GM19193 (cell line): Measurements from ENCODE around the gene PRAMEF1.
"Not testable (repeated sequence)": the region's sequence is repeated elsewhere in the genome, so short reads cannot be mapped to it uniquely, and the experiment has no call there.

ENCODE experiments used
- POLR2A ChIP-seq: IDR thresholded peaks from 4 replicates; pipeline ENCODE4 v1.6.1; 2011; ENCODE audit not compliant: insufficient read depth, insufficient read length; ENCODE audit errors: extremely low read depth

PRAMEF1 gene

DNA sequence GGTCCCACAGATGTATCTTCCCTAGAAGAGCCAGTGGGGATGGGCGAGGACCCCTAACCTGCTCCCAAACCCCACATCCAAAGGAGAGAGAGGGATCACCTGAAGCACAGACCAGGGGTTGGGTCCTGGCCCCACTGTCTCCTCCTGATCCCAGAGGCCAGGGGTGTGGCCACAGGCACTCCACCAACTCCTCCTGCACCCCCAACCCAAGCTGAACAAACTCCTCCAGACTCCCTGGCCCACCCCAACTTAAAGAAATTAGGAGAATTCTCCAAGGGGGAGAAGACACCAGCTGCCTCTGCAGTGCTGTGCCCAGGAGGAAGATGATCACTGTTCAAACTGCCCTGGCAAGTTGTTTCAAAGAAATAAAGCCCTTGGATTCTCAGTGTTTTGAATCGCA lies 22.2 kb upstream of the PRAMEF1 start:
- no peak for TF ChIP-seq POLR2A

DNA sequence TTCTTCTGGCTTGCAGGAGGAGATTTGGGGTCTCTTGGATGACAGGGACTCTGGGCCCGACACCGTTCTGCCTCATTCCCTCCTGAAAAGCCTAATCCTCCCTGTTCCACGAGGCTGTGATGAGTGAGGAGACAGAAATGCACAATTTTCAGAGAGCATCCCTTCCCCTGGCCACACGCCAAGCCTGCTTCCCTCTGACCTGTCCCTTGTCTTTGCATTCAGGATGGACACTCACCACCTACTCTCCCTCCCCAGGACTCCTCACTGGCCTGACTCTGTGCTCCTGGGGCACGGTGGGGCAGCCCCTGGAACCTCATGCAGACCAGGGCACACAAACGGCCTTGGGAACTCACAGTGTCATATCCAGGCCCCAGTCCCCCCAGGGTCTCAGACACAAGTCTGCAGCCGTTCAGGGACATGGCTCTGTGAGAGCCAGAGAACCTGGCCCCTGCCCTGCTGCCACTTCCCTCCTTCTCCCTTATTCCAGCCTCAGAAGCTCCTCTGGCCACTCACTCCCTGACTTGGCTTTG lies 21.2 kb upstream of the PRAMEF1 start:
- no peak for TF ChIP-seq POLR2A

GRCh38 chr1:12770620-12771019 lies 20.6 kb upstream of the PRAMEF1 start:
- TF ChIP-seq POLR2A = no peak

- TF ChIP-seq POLR2A = no peak
Measured at GRCh38 chr1:12771186-12771585, 20.0 kb upstream of the PRAMEF1 start.

- TF ChIP-seq POLR2A = no peak
Measured at GRCh38 chr1:12772520-12772919, 18.7 kb upstream of the PRAMEF1 start.

- no peak for TF ChIP-seq POLR2A
Measured at GRCh38 chr1:12773438-12773837, 17.8 kb upstream of the PRAMEF1 start, which contains the start of gene PRAMEF12. TSS of gene PRAMEF12 (plus strand) at chr1:12773738. CDS start at chr1:12774868, 1,130 bp downstream.

- TF ChIP-seq POLR2A = no peak
Measured at GRCh38 chr1:12774801-12775345, 16.3 kb upstream of the PRAMEF1 start.

DNA sequence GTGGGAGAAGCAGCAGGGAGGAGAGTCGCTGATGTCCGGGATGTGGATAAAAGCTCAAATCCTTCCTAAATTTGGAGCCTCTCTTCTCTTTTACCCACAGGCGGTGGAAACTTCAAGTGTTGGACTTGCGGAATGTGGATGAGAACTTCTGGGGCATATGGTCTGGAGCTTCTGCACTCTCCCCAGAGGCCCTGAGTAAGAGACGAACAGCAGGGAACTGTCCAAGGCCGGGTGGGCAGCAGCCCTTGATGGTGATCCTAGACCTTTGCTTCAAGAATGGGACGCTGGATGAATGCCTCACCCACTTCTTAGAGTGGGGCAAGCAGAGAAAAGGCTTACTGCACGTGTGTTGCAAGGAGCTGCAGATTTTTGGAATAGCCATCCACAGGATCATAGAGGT lies 15.8 kb upstream of the PRAMEF1 start:
- TF ChIP-seq POLR2A = no peak

- no peak for TF ChIP-seq POLR2A
Measured at GRCh38 chr1:12776801-12777557, 14.2 kb upstream of the PRAMEF1 start.

DNA sequence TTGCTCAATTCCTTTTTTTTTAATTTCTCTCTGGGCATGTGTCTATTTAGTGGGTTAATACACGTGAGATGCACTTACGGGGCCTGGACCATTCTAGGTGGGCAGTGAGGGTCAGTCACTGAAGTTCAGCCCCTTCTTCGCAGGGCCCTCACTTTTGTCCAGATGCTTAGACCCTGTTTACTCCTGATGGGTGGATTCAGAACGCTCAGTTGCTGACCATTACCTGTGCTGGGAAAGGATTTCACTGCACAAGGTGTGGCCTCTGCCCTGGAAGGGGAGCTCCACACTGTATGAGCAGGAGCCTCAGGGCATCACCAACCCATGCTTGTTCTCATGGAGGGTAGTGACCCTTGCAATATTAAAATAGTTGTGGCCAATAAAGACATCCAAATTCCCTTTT lies 13.1 kb upstream of the PRAMEF1 start:
- no peak for TF ChIP-seq POLR2A

DNA sequence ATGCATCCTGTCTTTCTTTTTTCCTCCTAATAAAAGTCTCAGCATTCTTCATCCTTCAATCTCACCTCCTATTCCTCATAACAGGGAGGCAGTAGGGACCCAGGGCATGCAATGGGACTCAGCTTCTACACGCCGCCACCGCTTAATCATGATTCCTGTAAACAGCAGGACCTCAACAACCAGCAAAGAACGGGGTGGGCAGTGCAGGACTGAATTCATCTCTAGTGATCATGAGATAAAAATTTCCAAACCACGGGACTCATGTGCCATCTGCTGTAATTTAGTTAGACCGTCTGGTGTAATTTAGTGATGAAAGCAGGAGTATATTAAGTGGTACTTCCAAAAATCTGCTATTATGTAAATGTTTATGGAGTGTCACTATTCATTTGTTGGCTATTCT lies 12.3 kb upstream of the PRAMEF1 start:
- no peak for TF ChIP-seq POLR2A

- TF ChIP-seq POLR2A = no peak
Measured at GRCh38 chr1:12798911-12799310, 7.7 kb downstream of the PRAMEF1 start.

DNA sequence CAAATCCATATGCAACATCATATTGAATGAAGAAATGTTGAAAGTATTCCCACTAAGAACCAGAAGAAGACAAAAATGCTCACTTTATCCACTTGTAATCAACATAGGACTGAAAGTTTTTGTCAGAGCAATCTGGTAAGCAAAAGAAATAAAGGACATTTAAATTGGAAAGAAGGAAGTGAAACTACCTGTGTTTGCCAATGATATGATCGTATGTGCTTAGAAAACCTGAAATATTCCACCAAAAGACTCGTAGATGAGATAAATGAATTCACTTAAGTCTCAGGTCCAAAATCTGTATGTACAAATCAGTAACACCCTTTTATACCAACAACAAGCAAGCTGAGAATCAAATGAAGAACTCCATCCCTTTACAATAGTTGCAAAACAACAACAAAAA lies 8.5 kb downstream of the PRAMEF1 start:
- no peak for TF ChIP-seq POLR2A

- no peak for TF ChIP-seq POLR2A
Measured at GRCh38 chr1:12809933-12810332, 18.7 kb downstream of the PRAMEF1 start.

GRCh38 chr1:12810691-12811408 lies 19.7 kb downstream of the PRAMEF1 start:
- no peak for TF ChIP-seq POLR2A

DNA sequence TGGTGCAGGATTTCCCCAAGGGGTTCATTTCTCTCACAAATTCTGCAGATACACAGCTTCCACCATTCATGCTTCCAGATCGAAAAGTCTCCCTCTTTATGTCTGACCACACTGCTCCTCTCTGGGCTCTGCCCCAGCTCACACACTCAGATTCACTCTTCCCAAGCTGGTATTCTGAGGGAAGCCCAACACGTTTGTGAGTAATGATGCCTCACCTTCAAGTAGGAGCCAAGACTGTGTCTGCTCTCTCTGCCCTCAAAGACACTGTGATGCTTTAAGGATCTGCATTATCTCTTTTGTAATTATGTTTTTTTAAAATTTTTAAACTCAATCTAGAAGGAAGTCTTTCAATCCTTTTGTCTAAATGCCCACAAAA lies 20.2 kb downstream of the PRAMEF1 start:
- TF ChIP-seq POLR2A = no peak

- TF ChIP-seq POLR2A = not testable (repeated sequence)
Measured at GRCh38 chr1:12831310-12831709, 40.1 kb downstream of the PRAMEF1 start, which contains the start of gene PRAMEF11. TSS of gene PRAMEF11 (minus strand) at chr1:12831410. CDS start at chr1:12828789, 2,621 bp downstream.
